ENCODE data around the gene TRPV6. TPM values are rescaled to one million over a fixed set of nuclear protein-coding genes. Genes with fewer than 3 reads are reported as not detected.

Gene TRPV6
- total RNA-seq, 1 donor from 2014 or later: not detected

- Histone ChIP-seq H3K9me3 (ENCODE audit: low read depth) (no peaks in the 10 kb centered on the region), H3K4me1 (peaks cover 4% of the 10 kb centered on the region), H3K36me3 (no peaks in the 10 kb centered on the region), H4K20me1 (ENCODE audit: low read depth) (no peaks in the 10 kb centered on the region), H3K4me2 (no peak overlapping the region), H3K27ac (no peak overlapping the region), H3F3A (ENCODE audit: low read depth) (no peaks in the 10 kb centered on the region), H3K27me3 (peaks cover 14% of the 10 kb centered on the region), H3K9ac (no peak overlapping the region), H2AFZ (replicated peaks) (no peak overlapping the region), H3K79me2 (ENCODE audit: low read depth) (no peaks in the 10 kb centered on the region), H3K4me3 (no peak overlapping the region)
- Mint-ChIP-seq H3K9me3 (no peaks in the 10 kb centered on the region), H3K27me3 (ENCODE audit: insufficient read depth, low read depth) (peaks cover 22% of the 10 kb centered on the region), H3K4me3 (no peak overlapping the region), H3K4me1 (peaks cover 6% of the 10 kb centered on the region), H3K36me3 (no peaks in the 10 kb centered on the region), H3K27ac (no peak overlapping the region)
- DNase-seq (ENCODE audit: low spot score): no peak
- TF ChIP-seq EZH2phosphoT487 (IDR thresholded peaks at IDR 0.05) (no peak), EZH2 (IDR thresholded peaks at IDR 0.05) (no peak), CTCF (IDR thresholded peaks at IDR 0.05) (no peak)
These were observed 27.9 kb downstream of the TRPV6 start for GRCh38 chr7:142857625-142858024.

- H3K4me3 Mint-ChIP-seq: peak overlapping the region; percentile 87
- Histone ChIP-seq H3K27ac (no peak overlapping the region), H3K9me3 (ENCODE audit: low read depth) (no peaks in the 10 kb centered on the region), H3K4me3 (no peak overlapping the region), H2AFZ (replicated peaks) (no peak overlapping the region), H3F3A (ENCODE audit: low read depth) (no peaks in the 10 kb centered on the region), H3K4me1 (peaks cover 4% of the 10 kb centered on the region), H3K4me2 (no peak overlapping the region), H3K79me2 (ENCODE audit: low read depth) (no peaks in the 10 kb centered on the region), H3K36me3 (no peaks in the 10 kb centered on the region), H3K27me3 (peaks cover 14% of the 10 kb centered on the region), H3K9ac (no peak overlapping the region), H4K20me1 (ENCODE audit: low read depth) (no peaks in the 10 kb centered on the region)
- H3K9me3 Mint-ChIP-seq: no peaks in the 10 kb centered on the region
- peaks cover 26% of the 10 kb centered on the region for H3K27me3 Mint-ChIP-seq (ENCODE audit: insufficient read depth, low read depth)
- TF ChIP-seq EZH2phosphoT487 (IDR thresholded peaks at IDR 0.05) (no peak), EZH2 (IDR thresholded peaks at IDR 0.05) (no peak), CTCF (IDR thresholded peaks at IDR 0.05) (no peak)
- peaks cover 3% of the 10 kb centered on the region for H3K4me1 Mint-ChIP-seq
- H3K27ac Mint-ChIP-seq: no peak overlapping the region
- no peaks in the 10 kb centered on the region for H3K36me3 Mint-ChIP-seq
- DNase-seq (ENCODE audit: low spot score): no peak
These were observed 28.8 kb downstream of the TRPV6 start for GRCh38 chr7:142856565-142857245.

GRCh38 chr7:142855756-142856564 lies 29.6 kb downstream of the TRPV6 start:
- no peaks in the 10 kb centered on the region for H3K36me3 Mint-ChIP-seq
- DNase-seq (ENCODE audit: low spot score): no peak
- no peak overlapping the region for H3K27ac Mint-ChIP-seq
- H3K9ac ChIP-seq: no peak overlapping the region
- H3K4me1 Mint-ChIP-seq: peaks cover 3% of the 10 kb centered on the region
- no peaks in the 10 kb centered on the region for H3K36me3 ChIP-seq
- H3K4me3 ChIP-seq: peak overlapping the region; percentile 65
- peaks cover 4% of the 10 kb centered on the region for H3K4me1 ChIP-seq
- peak overlapping the region; percentile 87 for H3K4me3 Mint-ChIP-seq
- no peaks in the 10 kb centered on the region for H3K9me3 ChIP-seq (ENCODE audit: low read depth)
- no peaks in the 10 kb centered on the region for H3F3A ChIP-seq (ENCODE audit: low read depth)
- H3K27me3 Mint-ChIP-seq (ENCODE audit: insufficient read depth, low read depth): peaks cover 26% of the 10 kb centered on the region
- no peaks in the 10 kb centered on the region for H4K20me1 ChIP-seq (ENCODE audit: low read depth)
- peak overlapping the region; percentile 86 for H2AFZ ChIP-seq (replicated peaks)
- H3K27ac ChIP-seq: no peak overlapping the region
- no peaks in the 10 kb centered on the region for H3K79me2 ChIP-seq (ENCODE audit: low read depth)
- no peaks in the 10 kb centered on the region for H3K9me3 Mint-ChIP-seq
- H3K27me3 ChIP-seq: peaks cover 14% of the 10 kb centered on the region
- peak overlapping the region; percentile 85 for H3K4me2 ChIP-seq
- no peak for TF ChIP-seq CTCF (IDR thresholded peaks at IDR 0.05)
- TF ChIP-seq EZH2 (IDR thresholded peaks at IDR 0.05): no peak
- no peak for TF ChIP-seq EZH2phosphoT487 (IDR thresholded peaks at IDR 0.05)
